GM12878 (cell line): ENCODE data around the gene CHAC1. TPM values are rescaled to one million over a fixed set of nuclear protein-coding genes. Genes with fewer than 3 reads are reported as not detected.

ENCODE experiments used
- ATAC-seq: fragments of 200-7000 bp; cut with Tn5 transposase; 3 replicates; pipeline ENCODE4 v1.9.1; 2020; ENCODE audit warnings: mild to moderate bottlenecking, moderate library complexity
- BruUV-seq: library from RNA; stranded (reverse); fragments of 400-500 nt; replicated peaks from 2 replicates; lab custom pipeline; 2021; lab: Mats Ljungman, UMichigan
- CTCF ChIA-PET: fragments of 300-600 bp; sonication (Branson Sonifier 250); formaldehyde crosslinking; extraction: SDS; loops from one replicate; lab custom pipeline; 2021; ENCODE audit warnings: inconsistent platforms; lab: Yijun Ruan, JAX
- POLR2A ChIA-PET: fragments of 350-600 bp; formaldehyde crosslinking; extraction: SDS; loops from one replicate; lab custom pipeline; 2021; ENCODE audit warnings: inconsistent platforms; lab: Charles Lee
- RAD21 ChIA-PET: fragments of 300-600 bp; sonication (Branson Sonifier 250); formaldehyde crosslinking; loops from one replicate; lab custom pipeline; 2023; ENCODE audit warnings: antibody characterized with exemption; ENCODE audit not compliant: unreplicated experiment; lab: Charles Lee
- SMC1A ChIA-PET: fragments of 300-600 bp; sonication (Branson Sonifier 250); formaldehyde crosslinking; loops from one replicate; lab custom pipeline; 2023; ENCODE audit not compliant: unreplicated experiment, uncharacterized antibody; lab: Charles Lee
- DNase-seq: peaks from one replicate; pipeline ENCODE4 v3.0.0-alpha.2; 2011; ENCODE audit warnings: low read depth, low spot score
- FAIRE-seq: peaks from 3 replicates; lab custom pipeline; 2011; peaks lifted over from hg19 to GRCh38; lab: Jason Lieb, UNC
- H2AFZ ChIP-seq: 2 replicates; pipeline ENCODE4 v1.6.0; 2011; ENCODE audit warnings: low read depth, low read length, control low read depth; ENCODE audit not compliant: control insufficient read depth
- H3K27ac ChIP-seq: 2 replicates; pipeline ENCODE4 v1.5.1; 2011; ENCODE audit warnings: control low read depth; ENCODE audit not compliant: control insufficient read depth, insufficient read depth
- H3K27me3 ChIP-seq, 2 experiments: replicated peaks in 1 of 2; 2 replicates each; pipeline versions ENCODE4 v1.6.0 to v1.6.1; 2011; ENCODE audit warnings: low read length in 1 of 2; ENCODE audit not compliant: control insufficient read depth in 2 of 2, insufficient read depth in 2 of 2
- H3K36me3 ChIP-seq, 2 experiments: 2 replicates each; pipeline ENCODE4 v1.5.1; 2011; ENCODE audit warnings: low read length in 1 of 2; ENCODE audit not compliant: control insufficient read depth in 2 of 2, insufficient read depth in 2 of 2
- H3K4me1 ChIP-seq: 2 replicates; pipeline ENCODE4 v1.6.1; 2011; ENCODE audit warnings: mild to moderate bottlenecking, low read length, moderate library complexity, mixed read lengths; ENCODE audit not compliant: control insufficient read depth, insufficient read depth
- H3K4me2 ChIP-seq: 2 replicates; pipeline ENCODE4 v1.6.0; 2011; ENCODE audit warnings: control low read depth; ENCODE audit not compliant: control insufficient read depth, insufficient read depth
- H3K4me3 ChIP-seq: fragments of 200-600 bp; sonication (generic); 2 replicates; pipeline ENCODE4 v1.5.1; 2016
- H3K79me2 ChIP-seq: 2 replicates; pipeline ENCODE4 v1.6.0; 2011; ENCODE audit warnings: low read length; ENCODE audit not compliant: control insufficient read depth, insufficient read depth
- H3K9ac ChIP-seq: 2 replicates; pipeline ENCODE4 v1.8.0; 2011; ENCODE audit warnings: low read length, control low read depth, mixed read lengths; ENCODE audit not compliant: control insufficient read depth, insufficient read depth
- H3K9me3 ChIP-seq: replicated peaks from 3 replicates; pipeline ENCODE4 v1.5.1; 2011; ENCODE audit warnings: mild to moderate bottlenecking, low read length; ENCODE audit not compliant: control insufficient read depth, insufficient read depth
- H4K20me1 ChIP-seq: 2 replicates; pipeline ENCODE4 v1.6.0; 2011; ENCODE audit not compliant: control insufficient read depth, insufficient read depth
- ZNF384 ChIP-seq: IDR thresholded peaks from 2 replicates; pipeline ENCODE4 v1.6.1; 2012; ENCODE audit warnings: low read depth, mild to moderate bottlenecking, low read length, improper control_type of control experiment, borderline replicate concordance
- WGBS: methylation state at CpG from one replicate; pipeline ENCODE4 v1.1.6; 2016; ENCODE audit warnings: low lambda C conversion rate; ENCODE audit not compliant: insufficient replicate concordance, insufficient coverage; ENCODE audit errors: missing lambda C conversion rate; 5-methylcytosine and 5-hydroxymethylcytosine counted together
- in situ Hi-C: fragments of 300-500 bp; cut with MboI; formaldehyde crosslinking; loops from 9 replicates; pipeline ENCODE4 v1.14.3; 2018; ENCODE audit warnings: mixed read lengths
- intact Hi-C: fragments of 100-400 bp; cut with micrococcal nuclease; formaldehyde crosslinking; loops from one replicate; pipeline ENCODE4 v1.14.2; 2022; ENCODE audit not compliant: unreplicated experiment
- polyA plus RNA-seq, 11 experiments: library from polyadenylated mRNA; depleted of rRNA in 4 of 11; unstranded in 6 of 11; stranded (reverse) in 5 of 11; fragments of >200 nt; fragmentation: Nextera tagmentation in 4 of 11; fragmentation: Illumina TruSeq in 1 of 11; extraction: Ambion mirVana in 4 of 11; extraction: Trizol in 1 of 11; gene quantifications; 1 replicate in 1 of 11; 2 replicates in 10 of 11; pipeline versions ENCODE4 v1.2.1 to v1.2.3, GENCODE V29; 2011 to 2016; ENCODE audit warnings: inconsistent platforms in 2 of 11, missing spikeins in 2 of 11, low read depth in 1 of 11
- total RNA-seq, 4 experiments: library from RNA; depleted of rRNA in 3 of 4; stranded (reverse); fragments of >200 nt in 3 of 4; fragmentation: Illumina TruSeq in 1 of 4; extraction: Trizol in 1 of 4; gene quantifications; 2 replicates each; pipeline versions ENCODE4 v1.2.1 to v1.2.3, GENCODE V29; 2013 to 2021
- TF ChIP-seq, protein P1 (sequence below), 3 experiments: IDR thresholded peaks in 2 of 3; conservative IDR thresholded peaks in 1 of 3; 2 replicates each; pipeline ENCODE4 v1.5.1; 2011; ENCODE audit warnings: low read depth in 3 of 3, low read length in 3 of 3, mild to moderate bottlenecking in 3 of 3, control low read depth in 2 of 3, moderate library complexity in 2 of 3, inconsistent platforms in 1 of 3, mixed read lengths in 1 of 3; ENCODE audit not compliant: control insufficient read depth in 2 of 3, insufficient read depth in 1 of 3; ENCODE audit errors: extremely low read depth in 1 of 3
- TF ChIP-seq, protein P2 (sequence below): fragments of 450-650 bp; IDR thresholded peaks from 2 replicates; pipeline ENCODE4 v1.6.1; 2016; ENCODE audit warnings: mild to moderate bottlenecking

CHAC1 gene
- total and polyA plus RNA-seq, 10 of the 15 experiments (the other 5 are each of a cell fraction or from before 2014, with no cell fraction given), result 0.37 to 5.9 (median 3.3) TPM

DNA sequence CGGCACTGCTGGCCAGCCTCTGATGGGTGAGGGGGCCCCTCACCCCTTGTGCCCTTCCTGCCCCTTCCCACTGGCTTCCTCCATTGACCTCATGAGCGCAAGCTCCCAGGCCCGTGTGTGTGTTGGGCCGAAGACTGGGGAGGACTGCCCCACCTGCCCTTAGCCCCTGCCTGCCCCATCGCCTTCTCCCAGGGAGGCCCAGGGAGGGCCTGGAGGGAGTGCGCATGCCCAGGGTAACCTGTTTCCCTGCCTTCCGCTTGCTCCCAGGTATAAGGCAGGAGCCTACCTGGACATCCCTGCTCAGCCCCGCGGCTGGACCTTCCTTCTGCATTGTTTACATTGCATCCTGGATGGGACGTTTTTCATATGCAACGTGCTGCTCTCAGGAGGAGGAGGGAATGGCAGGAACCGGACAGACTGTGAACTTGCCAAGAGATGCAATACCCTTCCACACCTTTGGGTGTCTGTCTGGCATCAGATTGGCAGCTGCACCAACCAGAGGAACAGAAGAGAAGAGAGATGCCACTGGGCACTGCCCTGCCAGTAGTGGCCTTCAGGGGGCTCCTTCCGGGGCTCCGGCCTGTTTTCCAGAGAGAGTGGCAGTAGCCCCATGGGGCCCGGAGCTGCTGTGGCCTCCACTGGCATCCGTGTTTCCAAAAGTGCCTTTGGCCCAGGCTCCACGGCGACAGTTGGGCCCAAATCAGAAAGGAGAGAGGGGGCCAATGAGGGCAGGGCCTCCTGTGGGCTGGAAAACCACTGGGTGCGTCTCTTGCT is 15.3 kb upstream of the CHAC1 start:
- DNase-seq (no peak), FAIRE-seq (no peak), ATAC-seq (no peak)
- intact Hi-C loops (no loop called here), in situ Hi-C loops (no loop called here)
- ChIA-PET POLR2A (interaction anchor here (0.6 kb wide), 1 partner anchor 160 kb away, joined by 3 read pairs; no protein-coding TSS in a partner anchor), CTCF (interaction anchor here (5.2 kb wide), 1 partner anchor 86 kb away, joined by 43 read pairs; no protein-coding TSS in a partner anchor), SMC1A (interaction anchor here (0.6 to 1.0 kb wide), 2 partner anchors 66 to 79 kb away, joined by 3 read pairs; no protein-coding TSS in a partner anchor), RAD21 (no interaction called here)
- Histone ChIP-seq H3K9me3 (no peaks in the 10 kb centered on the region), H3K4me3 (no peak overlapping the region), H3K27ac (no peak overlapping the region), H3K4me1 (peaks cover 23% of the 10 kb centered on the region), H3K27me3 (no peaks in the 10 kb centered on the region), H3K36me3 (no peaks in the 10 kb centered on the region), H3K79me2 (no peaks in the 10 kb centered on the region), H4K20me1 (no peaks in the 10 kb centered on the region), H2AFZ (no peak overlapping the region), H3K4me2 (no peak overlapping the region)
- BruUV-seq, result no TSS peak
- 65% methylated on average over 19 of the region's 19 CpGs for WGBS
- TF ChIP-seq, protein P1, sequence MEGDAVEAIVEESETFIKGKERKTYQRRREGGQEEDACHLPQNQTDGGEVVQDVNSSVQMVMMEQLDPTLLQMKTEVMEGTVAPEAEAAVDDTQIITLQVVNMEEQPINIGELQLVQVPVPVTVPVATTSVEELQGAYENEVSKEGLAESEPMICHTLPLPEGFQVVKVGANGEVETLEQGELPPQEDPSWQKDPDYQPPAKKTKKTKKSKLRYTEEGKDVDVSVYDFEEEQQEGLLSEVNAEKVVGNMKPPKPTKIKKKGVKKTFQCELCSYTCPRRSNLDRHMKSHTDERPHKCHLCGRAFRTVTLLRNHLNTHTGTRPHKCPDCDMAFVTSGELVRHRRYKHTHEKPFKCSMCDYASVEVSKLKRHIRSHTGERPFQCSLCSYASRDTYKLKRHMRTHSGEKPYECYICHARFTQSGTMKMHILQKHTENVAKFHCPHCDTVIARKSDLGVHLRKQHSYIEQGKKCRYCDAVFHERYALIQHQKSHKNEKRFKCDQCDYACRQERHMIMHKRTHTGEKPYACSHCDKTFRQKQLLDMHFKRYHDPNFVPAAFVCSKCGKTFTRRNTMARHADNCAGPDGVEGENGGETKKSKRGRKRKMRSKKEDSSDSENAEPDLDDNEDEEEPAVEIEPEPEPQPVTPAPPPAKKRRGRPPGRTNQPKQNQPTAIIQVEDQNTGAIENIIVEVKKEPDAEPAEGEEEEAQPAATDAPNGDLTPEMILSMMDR (IDR thresholded peaks at IDR 0.05 in 2 of 3, conservative IDR thresholded peaks at IDR 0.05 in 1 of 3; ENCODE audit: control insufficient read depth in 2 of 3, extremely low read depth in 1 of 3, insufficient read depth in 1 of 3, low read depth in 3 of 3, low read length in 3 of 3), result peak in 2 of 3 experiments; percentile 26 to 38; a peak in 3 of 6 replicates
- TF ChIP-seq, protein P2, sequence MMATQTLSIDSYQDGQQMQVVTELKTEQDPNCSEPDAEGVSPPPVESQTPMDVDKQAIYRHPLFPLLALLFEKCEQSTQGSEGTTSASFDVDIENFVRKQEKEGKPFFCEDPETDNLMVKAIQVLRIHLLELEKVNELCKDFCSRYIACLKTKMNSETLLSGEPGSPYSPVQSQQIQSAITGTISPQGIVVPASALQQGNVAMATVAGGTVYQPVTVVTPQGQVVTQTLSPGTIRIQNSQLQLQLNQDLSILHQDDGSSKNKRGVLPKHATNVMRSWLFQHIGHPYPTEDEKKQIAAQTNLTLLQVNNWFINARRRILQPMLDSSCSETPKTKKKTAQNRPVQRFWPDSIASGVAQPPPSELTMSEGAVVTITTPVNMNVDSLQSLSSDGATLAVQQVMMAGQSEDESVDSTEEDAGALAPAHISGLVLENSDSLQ, result peak; percentile 15; the same call in 1 of the 2 replicates
- TF ChIP-seq ZNF384, result no peak
- TF ChIP-seq, all 136 proteins: peak for 2
- H3K9ac ChIP-seq, result no peak overlapping the region
